Panc1 (cell line): ENCODE measurements around the gene NFE2L3. TPM values are rescaled to one million over a fixed set of nuclear protein-coding genes. Genes with fewer than 3 reads are reported as not detected.
A peak's percentile ranks its signal among the peaks of the same experiment; 100 is the strongest.

Source experiments
- ATAC-seq: fragments of 200-7000 bp; cut with Tn5 transposase; 2 replicates; pipeline ENCODE4 v1.9.1; 2020; ENCODE audit warnings: mild to moderate bottlenecking, moderate library complexity
- BruUV-seq: library from RNA; stranded (reverse); fragments of 400-500 nt; replicated peaks from 2 replicates; lab custom pipeline; 2021; lab: Mats Ljungman, UMichigan
- CTCF ChIA-PET: fragments of 300-600 bp; sonication (Branson Sonifier 250); formaldehyde crosslinking; loops from one replicate; lab custom pipeline; 2022; ENCODE audit warnings: antibody characterized with exemption; lab: Charles Lee
- POLR2A ChIA-PET: fragments of 300-600 bp; sonication (Branson Sonifier 250); formaldehyde crosslinking; loops from one replicate; lab custom pipeline; 2022; ENCODE audit warnings: antibody characterized with exemption; lab: Charles Lee
- DNase-seq: peaks from one replicate; pipeline ENCODE4 v3.0.0-alpha.2; 2010; ENCODE audit warnings: low read depth, low spot score
- H3K27ac ChIP-seq: 2 replicates; pipeline ENCODE4 v1.5.1; 2011; ENCODE audit warnings: mild to moderate bottlenecking, low read length, inconsistent platforms
- H3K27me3 ChIP-seq: fragments of 200-500 bp; sonication (Bioruptor generic); 2 replicates; pipeline ENCODE4 v1.6.0; 2014; ENCODE audit warnings: low read length, inconsistent platforms; ENCODE audit not compliant: control insufficient read depth, insufficient read depth
- H3K36me3 ChIP-seq: fragments of 200-500 bp; sonication (Bioruptor generic); 2 replicates; pipeline ENCODE4 v1.5.1; 2014; ENCODE audit warnings: inconsistent platforms, mild to moderate bottlenecking, low read length, moderate library complexity; ENCODE audit not compliant: control insufficient read depth, insufficient read depth
- H3K4me1 ChIP-seq: 2 replicates; pipeline ENCODE4 v1.5.1; 2011; ENCODE audit warnings: inconsistent platforms, mild to moderate bottlenecking, low read length, moderate library complexity; ENCODE audit not compliant: control insufficient read depth, insufficient read depth
- H3K4me3 ChIP-seq, 2 experiments: 2 replicates each; pipeline ENCODE4 v1.5.1; 2011 to 2012; ENCODE audit warnings: low read depth in 2 of 2, low read length in 2 of 2, mild to moderate bottlenecking in 2 of 2, inconsistent platforms in 1 of 2, moderate library complexity in 1 of 2
- H3K9me3 ChIP-seq: fragments of 200-500 bp; sonication (Bioruptor generic); 2 replicates; pipeline ENCODE4 v1.5.1; 2014; ENCODE audit warnings: low read depth, mild to moderate bottlenecking, inconsistent platforms, low read length, moderate library complexity; ENCODE audit not compliant: control insufficient read depth, insufficient read depth
- POLR2AphosphoS5 ChIP-seq: IDR thresholded peaks from 2 replicates; pipeline ENCODE4 v1.6.1; 2012; ENCODE audit warnings: mild to moderate bottlenecking, low read depth, low read length, moderate library complexity
- SIN3A ChIP-seq: IDR thresholded peaks from 2 replicates; pipeline ENCODE4 v1.6.1; 2012; ENCODE audit warnings: low read depth, mild to moderate bottlenecking, low read length, moderate library complexity, borderline replicate concordance; ENCODE audit not compliant: insufficient read depth
- TCF7L2 ChIP-seq: IDR thresholded peaks from 2 replicates; pipeline ENCODE4 v1.6.1; 2011; ENCODE audit warnings: mild to moderate bottlenecking, low read depth, low read length, inconsistent platforms
- in situ Hi-C: cut with HindIII; loops from 2 replicates; pipeline ENCODE4 v1.10.0; 2016; ENCODE audit warnings: low sequenced_read_pairs, low pct_unique_long_range_greater_than_20kb
- intact Hi-C: fragments of 100-400 bp; cut with micrococcal nuclease; formaldehyde crosslinking; loops from one replicate; pipeline ENCODE4 v1.10.0; 2022; ENCODE audit not compliant: unreplicated experiment
- total RNA-seq: library from RNA; stranded (reverse); gene quantifications from one replicate; pipeline ENCODE4 v1.2.1, GENCODE V29; 2021; ENCODE audit not compliant: unreplicated experiment
- TF ChIP-seq, protein P1 (sequence below): fragments of 450-650 bp; IDR thresholded peaks from 2 replicates; pipeline ENCODE4 v1.5.1; 2017; ENCODE audit warnings: mild to moderate bottlenecking
- TF ChIP-seq, protein P2 (sequence below), 2 experiments: IDR thresholded peaks; 2 replicates each; pipeline ENCODE4 v1.6.1; 2011 to 2012; ENCODE audit warnings: low read depth in 2 of 2, control low read depth in 1 of 2, low read length in 1 of 2, mild to moderate bottlenecking in 1 of 2, moderate library complexity in 1 of 2; ENCODE audit not compliant: insufficient read depth in 1 of 2

The NFE2L3 gene
- total RNA-seq, 1 experiment from 2014 or later, result 78.5 TPM

DNA sequence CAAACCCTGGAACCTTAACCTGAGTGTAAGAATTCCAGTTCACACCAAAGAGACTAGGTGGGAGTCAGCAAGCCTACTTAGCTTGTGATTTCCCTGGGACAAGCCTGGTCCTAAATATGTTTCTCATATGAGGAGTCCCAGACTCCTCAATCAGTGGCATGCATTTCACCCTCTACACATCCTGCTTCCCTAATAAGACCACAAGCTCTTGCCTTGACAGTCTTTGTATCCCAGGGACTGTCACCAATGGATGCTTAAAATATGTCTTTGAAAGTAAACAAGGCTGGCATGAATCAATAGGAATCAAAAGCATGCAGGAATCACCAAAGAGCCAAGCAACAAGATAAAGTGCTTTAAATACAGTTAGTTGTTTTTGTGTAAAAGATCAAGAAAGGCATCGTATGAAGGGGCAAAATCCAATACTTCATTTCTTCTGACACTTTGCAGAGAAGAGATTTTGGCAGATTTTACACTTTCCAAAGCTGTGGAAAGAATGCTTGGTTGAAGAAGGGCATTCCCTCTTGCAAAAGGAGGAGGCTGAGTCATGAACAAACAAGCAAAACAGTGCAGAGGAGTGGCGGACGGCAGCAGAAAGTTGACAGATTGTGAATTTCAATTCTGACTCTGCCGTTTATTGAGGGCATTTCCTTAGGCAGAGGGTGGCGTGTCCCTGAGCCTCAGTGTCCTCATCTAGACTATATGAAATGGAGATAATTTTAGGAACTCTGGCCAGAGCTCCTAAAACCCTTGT is 8.5 kb upstream of the NFE2L3 start:
- in situ Hi-C loops (no loop called here), intact Hi-C loops (no loop called here)
- TF ChIP-seq, protein P1, sequence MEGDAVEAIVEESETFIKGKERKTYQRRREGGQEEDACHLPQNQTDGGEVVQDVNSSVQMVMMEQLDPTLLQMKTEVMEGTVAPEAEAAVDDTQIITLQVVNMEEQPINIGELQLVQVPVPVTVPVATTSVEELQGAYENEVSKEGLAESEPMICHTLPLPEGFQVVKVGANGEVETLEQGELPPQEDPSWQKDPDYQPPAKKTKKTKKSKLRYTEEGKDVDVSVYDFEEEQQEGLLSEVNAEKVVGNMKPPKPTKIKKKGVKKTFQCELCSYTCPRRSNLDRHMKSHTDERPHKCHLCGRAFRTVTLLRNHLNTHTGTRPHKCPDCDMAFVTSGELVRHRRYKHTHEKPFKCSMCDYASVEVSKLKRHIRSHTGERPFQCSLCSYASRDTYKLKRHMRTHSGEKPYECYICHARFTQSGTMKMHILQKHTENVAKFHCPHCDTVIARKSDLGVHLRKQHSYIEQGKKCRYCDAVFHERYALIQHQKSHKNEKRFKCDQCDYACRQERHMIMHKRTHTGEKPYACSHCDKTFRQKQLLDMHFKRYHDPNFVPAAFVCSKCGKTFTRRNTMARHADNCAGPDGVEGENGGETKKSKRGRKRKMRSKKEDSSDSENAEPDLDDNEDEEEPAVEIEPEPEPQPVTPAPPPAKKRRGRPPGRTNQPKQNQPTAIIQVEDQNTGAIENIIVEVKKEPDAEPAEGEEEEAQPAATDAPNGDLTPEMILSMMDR, result no peak
- TF ChIP-seq, protein P2, sequence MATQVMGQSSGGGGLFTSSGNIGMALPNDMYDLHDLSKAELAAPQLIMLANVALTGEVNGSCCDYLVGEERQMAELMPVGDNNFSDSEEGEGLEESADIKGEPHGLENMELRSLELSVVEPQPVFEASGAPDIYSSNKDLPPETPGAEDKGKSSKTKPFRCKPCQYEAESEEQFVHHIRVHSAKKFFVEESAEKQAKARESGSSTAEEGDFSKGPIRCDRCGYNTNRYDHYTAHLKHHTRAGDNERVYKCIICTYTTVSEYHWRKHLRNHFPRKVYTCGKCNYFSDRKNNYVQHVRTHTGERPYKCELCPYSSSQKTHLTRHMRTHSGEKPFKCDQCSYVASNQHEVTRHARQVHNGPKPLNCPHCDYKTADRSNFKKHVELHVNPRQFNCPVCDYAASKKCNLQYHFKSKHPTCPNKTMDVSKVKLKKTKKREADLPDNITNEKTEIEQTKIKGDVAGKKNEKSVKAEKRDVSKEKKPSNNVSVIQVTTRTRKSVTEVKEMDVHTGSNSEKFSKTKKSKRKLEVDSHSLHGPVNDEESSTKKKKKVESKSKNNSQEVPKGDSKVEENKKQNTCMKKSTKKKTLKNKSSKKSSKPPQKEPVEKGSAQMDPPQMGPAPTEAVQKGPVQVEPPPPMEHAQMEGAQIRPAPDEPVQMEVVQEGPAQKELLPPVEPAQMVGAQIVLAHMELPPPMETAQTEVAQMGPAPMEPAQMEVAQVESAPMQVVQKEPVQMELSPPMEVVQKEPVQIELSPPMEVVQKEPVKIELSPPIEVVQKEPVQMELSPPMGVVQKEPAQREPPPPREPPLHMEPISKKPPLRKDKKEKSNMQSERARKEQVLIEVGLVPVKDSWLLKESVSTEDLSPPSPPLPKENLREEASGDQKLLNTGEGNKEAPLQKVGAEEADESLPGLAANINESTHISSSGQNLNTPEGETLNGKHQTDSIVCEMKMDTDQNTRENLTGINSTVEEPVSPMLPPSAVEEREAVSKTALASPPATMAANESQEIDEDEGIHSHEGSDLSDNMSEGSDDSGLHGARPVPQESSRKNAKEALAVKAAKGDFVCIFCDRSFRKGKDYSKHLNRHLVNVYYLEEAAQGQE (IDR thresholded peaks at IDR 0.05; ENCODE audit: insufficient read depth in 1 of 2, low read depth in 2 of 2, low read length in 1 of 2), result no peak
- TF ChIP-seq SIN3A (no peak), TCF7L2 (no peak), POLR2AphosphoS5 (no peak)
- H3K4me3 ChIP-seq, result no peak overlapping the region
- peak; percentile 85 for ATAC-seq
- peaks cover 9% of the 10 kb centered on the region for H3K4me1 ChIP-seq
- H3K27ac ChIP-seq, result 0 out of 2 replicates have a peak overlapping the region, but pooled peaks have one; percentile 4
- H3K9me3 ChIP-seq, result no peaks in the 10 kb centered on the region
- no TSS peak for BruUV-seq
- no peaks in the 10 kb centered on the region for H3K36me3 ChIP-seq
- CTCF ChIA-PET, result interaction anchor here (0.6 to 0.7 kb wide), 2 partner anchors 8 to 131 kb away, joined by 3 read pairs; partner anchors contain the start of gene NFE2L3
- H3K27me3 ChIP-seq, result no peaks in the 10 kb centered on the region
- POLR2A ChIA-PET, result no interaction called here
- DNase-seq, result no peak

DNA sequence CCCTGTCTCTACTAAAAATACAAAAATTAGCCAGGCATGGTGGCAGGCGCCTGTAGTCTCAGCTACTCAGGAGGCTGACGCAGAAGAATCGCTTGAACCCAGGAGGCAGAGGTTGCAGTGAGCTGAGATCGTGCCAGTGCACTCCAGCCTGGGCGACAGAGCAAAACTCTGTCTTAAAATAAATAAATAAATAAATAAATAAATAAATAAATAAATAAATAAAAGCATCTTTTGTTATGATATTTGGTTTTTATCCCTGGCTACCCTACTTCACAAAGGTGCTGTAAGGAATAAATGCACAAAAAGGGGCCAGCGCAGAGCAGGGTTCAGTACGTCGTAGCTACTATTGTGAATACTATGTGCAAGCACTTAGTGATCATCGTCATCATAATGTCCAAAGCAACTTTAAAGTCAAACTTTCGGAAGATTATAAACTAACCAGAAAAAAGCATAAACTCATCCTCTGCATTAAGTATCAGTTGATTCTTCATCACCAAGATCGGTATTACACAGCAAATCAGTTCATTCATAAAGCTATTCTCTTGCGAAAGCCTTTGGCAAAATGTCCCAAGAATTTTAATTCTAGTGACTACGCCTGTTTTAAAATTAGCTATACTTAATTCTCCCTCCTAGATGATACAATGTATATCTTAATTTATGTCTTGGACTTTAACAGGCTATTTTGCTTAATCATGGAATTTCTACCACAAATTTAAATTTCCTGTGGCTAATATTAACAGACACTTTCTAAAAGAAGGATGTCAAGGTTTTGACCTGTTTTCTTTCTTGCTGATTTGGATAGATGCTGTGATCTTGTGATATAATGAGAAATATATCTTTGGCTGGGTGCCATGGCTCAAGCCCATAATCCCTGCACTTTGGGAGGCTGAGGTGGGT is 7.6 kb upstream of the NFE2L3 start:
- H3K4me1 ChIP-seq, result peaks cover 9% of the 10 kb centered on the region
- in situ Hi-C loops, result no loop called here
- ATAC-seq, result no peak
- POLR2A ChIA-PET, result no interaction called here
- intact Hi-C loops, result no loop called here
- no TSS peak for BruUV-seq
- no peak overlapping the region for H3K4me3 ChIP-seq
- no peaks in the 10 kb centered on the region for H3K27me3 ChIP-seq
- no peak overlapping the region for H3K27ac ChIP-seq
- no peak for TF ChIP-seq SIN3A
- TF ChIP-seq, protein P1, result no peak
- TF ChIP-seq TCF7L2, result no peak
- TF ChIP-seq POLR2AphosphoS5, result no peak
- TF ChIP-seq, protein P2 (IDR thresholded peaks at IDR 0.05; ENCODE audit: insufficient read depth in 1 of 2, low read depth in 2 of 2, low read length in 1 of 2), result no peak
- CTCF ChIA-PET, result no interaction called here
- no peaks in the 10 kb centered on the region for H3K36me3 ChIP-seq
- H3K9me3 ChIP-seq, result no peaks in the 10 kb centered on the region
- DNase-seq, result no peak
